Urothelium cell line (cell line): ENCODE results near the gene DYRK1B.
A peak's percentile ranks its signal among the peaks of the same experiment; 100 is the strongest.

Experiments used
- DNase-seq: peaks from one replicate; pipeline ENCODE4 v3.0.0; 2011; ENCODE audit warnings: low spot score, mixed read lengths
- FAIRE-seq: peaks from 2 replicates; lab custom pipeline; 2011; peaks lifted over from hg19 to GRCh38; lab: Jason Lieb, UNC

Gene DYRK1B

GRCh38 chr19:39864118-39864517, 30.2 kb upstream of the DYRK1B start:
- DNase-seq (no peak), FAIRE-seq (no peak)

- FAIRE-seq, result no peak
- no peak for DNase-seq
These were observed 24.6 kb upstream of the DYRK1B start for GRCh38 chr19:39858541-39858940.

GRCh38 chr19:39852882-39853281, 18.9 kb upstream of the DYRK1B start:
- FAIRE-seq, result no peak

GRCh38 chr19:39850892-39851291, 16.9 kb upstream of the DYRK1B start:
- FAIRE-seq, result no peak

More at GRCh38 chr19:39852882-39853281, 18.9 kb upstream of the DYRK1B start:
- DNase-seq, result no peak

GRCh38 chr19:39848392-39848791, 14.4 kb upstream of the DYRK1B start:
- no peak for DNase-seq
- FAIRE-seq, result no peak

More at GRCh38 chr19:39850892-39851291, 16.9 kb upstream of the DYRK1B start:
- DNase-seq, result no peak

GRCh38 chr19:39847525-39847924, 13.6 kb upstream of the DYRK1B start:
- FAIRE-seq (no peak), DNase-seq (no peak)

- FAIRE-seq, result no peak
- no peak for DNase-seq
These were observed 12.9 kb upstream of the DYRK1B start for GRCh38 chr19:39846678-39847486.

GRCh38 chr19:39845933-39846677, 12.1 kb upstream of the DYRK1B start, which contains the start of gene FBL:
TSS of gene FBL (minus strand) at chr19:39846379. CDS start at chr19:39846300, 79 bp downstream.
- FAIRE-seq (no peak), DNase-seq (peak; percentile 99)

- DNase-seq (peak; percentile 49), FAIRE-seq (no peak)
These were observed 11.6 kb upstream of the DYRK1B start for GRCh38 chr19:39845584-39845932.

GRCh38 chr19:39845172-39845571, 11.2 kb upstream of the DYRK1B start:
- DNase-seq (no peak), FAIRE-seq (no peak)

GRCh38 chr19:39843919-39844793, 10.2 kb upstream of the DYRK1B start:
- DNase-seq (peak; percentile 36), FAIRE-seq (no peak)

GRCh38 chr19:39842693-39843435, 8.9 kb upstream of the DYRK1B start:
- FAIRE-seq, result no peak
- no peak for DNase-seq

- FAIRE-seq (no peak), DNase-seq (no peak)
These were observed 7.1 kb upstream of the DYRK1B start for GRCh38 chr19:39841041-39841440.

GRCh38 chr19:39840492-39840891, 6.5 kb upstream of the DYRK1B start:
- FAIRE-seq, result no peak
- DNase-seq, result no peak

GRCh38 chr19:39839678-39840327, 5.8 kb upstream of the DYRK1B start:
- FAIRE-seq (no peak), DNase-seq (no peak)

- FAIRE-seq (no peak), DNase-seq (no peak)
These were observed 4.6 kb upstream of the DYRK1B start for GRCh38 chr19:39838569-39838968.

- FAIRE-seq, result no peak
- no peak for DNase-seq
These were observed 4.0 kb upstream of the DYRK1B start for GRCh38 chr19:39837978-39838377.

GRCh38 chr19:39834287-39834841, 402 bp upstream of the DYRK1B start:
- no peak for DNase-seq

GRCh38 chr19:39833160-39833463, 850 bp downstream of the DYRK1B start:
- no peak for FAIRE-seq

More at GRCh38 chr19:39834287-39834841, 402 bp upstream of the DYRK1B start:
- peak; percentile 76 for FAIRE-seq

More at GRCh38 chr19:39833160-39833463, 850 bp downstream of the DYRK1B start:
- DNase-seq, result no peak
